Left lobe of liver (tissue), 2 donors: ENCODE results near the gene RAB6B. TPM values are rescaled to one million over a fixed set of nuclear protein-coding genes. Genes with fewer than 3 reads are reported as not detected.

ENCODE experiments used
- ATAC-seq: fragments of 200-7000 bp; cut with Tn5 transposase; one replicate; pipeline ENCODE4 v1.9.1; 2020; ENCODE audit warnings: mild to moderate bottlenecking, moderate library complexity
- DNase-seq: peaks from one replicate; pipeline ENCODE4 v3.0.0-alpha.2; 2020; ENCODE audit warnings: low spot score
- total RNA-seq: library from RNA; stranded (reverse); gene quantifications from one replicate; pipeline ENCODE4 v1.2.1, GENCODE V29; 2021
- donor health status: DM: no; HTN: no; CAD: no; lungs with moderate emphysema.
- donor health status: DM: no; HTN: yes; CAD: no.

The RAB6B gene
- total RNA-seq, 1 donor from 2014 or later: 0.35 TPM

- DNase-seq (no peak), ATAC-seq (no peak)
Observed at GRCh38 chr3:133777807-133778568, 117.7 kb downstream of the RAB6B start.

- DNase-seq: no peak
Observed at GRCh38 chr3:133776794-133777438, 118.8 kb downstream of the RAB6B start.

GRCh38 chr3:133775835-133776234, 119.8 kb downstream of the RAB6B start:
- peak; percentile 0 for ATAC-seq

More at GRCh38 chr3:133776794-133777438, 118.8 kb downstream of the RAB6B start:
- peak; percentile 0 for ATAC-seq

GRCh38 chr3:133775309-133775708, 120.4 kb downstream of the RAB6B start:
- peak; percentile 38 for ATAC-seq
- DNase-seq: no peak

More at GRCh38 chr3:133775835-133776234, 119.8 kb downstream of the RAB6B start:
- no peak for DNase-seq

Other genes with a start within 250 kb of the RAB6B start
- gene TOPBP1, start 233.9 kb downstream of the RAB6B start, total RNA-seq: 7.0 TPM
- 25,131 TPM for gene TF, start 149.5 kb downstream of the RAB6B start, total RNA-seq
- gene SRPRB, start 90.1 kb downstream of the RAB6B start, total RNA-seq: 73.3 TPM
- gene SLCO2A1, start 134.0 kb upstream of the RAB6B start, total RNA-seq: 7.4 TPM